ENCODE measurements around the gene SARM1.
"Not testable (repeated sequence)": the region's sequence is repeated elsewhere in the genome, so short reads cannot be mapped to it uniquely, and the experiment has no call there.

The SARM1 gene

GRCh38 chr17:28427982-28428381, 56.5 kb downstream of the SARM1 start:
- peak in 1 of 3 experiments; percentile 46 for DNase-seq

GRCh38 chr17:28433721-28434120, 62.2 kb downstream of the SARM1 start:
- no peak for DNase-seq

GRCh38 chr17:28434326-28434725, 62.8 kb downstream of the SARM1 start:
- DNase-seq: not testable (repeated sequence)

GRCh38 chr17:28443901-28444638, 72.6 kb downstream of the SARM1 start:
- DNase-seq: no peak

GRCh38 chr17:28446716-28447395, 75.4 kb downstream of the SARM1 start:
- DNase-seq: no peak

- no peak for DNase-seq
Observed at GRCh38 chr17:28447396-28447760, 75.9 kb downstream of the SARM1 start.

- no peak for DNase-seq
Observed at GRCh38 chr17:28449859-28450258, 78.4 kb downstream of the SARM1 start.
